GDM1 (cell line): ENCODE measurements around the gene CNKSR2.

Source experiments
- DNase-seq: peaks from one replicate; lab custom pipeline; 2025; lab: John Stamatoyannopoulos, UW

CNKSR2 gene

DNA sequence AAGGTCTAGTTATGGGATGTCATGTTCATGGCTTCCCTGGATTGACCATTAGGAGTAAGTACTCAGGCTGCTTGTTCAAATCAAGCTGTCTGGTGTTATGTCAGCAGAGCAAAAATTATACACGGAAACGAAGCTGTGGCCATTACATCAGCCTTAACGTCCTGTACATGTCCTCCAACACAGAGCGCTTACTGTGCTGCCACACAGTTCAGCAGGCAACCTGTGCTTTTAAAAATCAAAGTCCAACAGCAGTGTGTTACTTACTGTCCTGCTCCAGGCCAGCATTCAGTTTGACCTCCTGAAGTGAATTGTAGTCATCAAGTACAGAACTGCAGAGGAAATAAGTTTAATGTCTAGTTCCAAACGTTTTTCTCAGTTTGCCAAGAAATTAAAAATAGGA is 237.9 kb downstream of the CNKSR2 start:
- no peak for DNase-seq

DNA sequence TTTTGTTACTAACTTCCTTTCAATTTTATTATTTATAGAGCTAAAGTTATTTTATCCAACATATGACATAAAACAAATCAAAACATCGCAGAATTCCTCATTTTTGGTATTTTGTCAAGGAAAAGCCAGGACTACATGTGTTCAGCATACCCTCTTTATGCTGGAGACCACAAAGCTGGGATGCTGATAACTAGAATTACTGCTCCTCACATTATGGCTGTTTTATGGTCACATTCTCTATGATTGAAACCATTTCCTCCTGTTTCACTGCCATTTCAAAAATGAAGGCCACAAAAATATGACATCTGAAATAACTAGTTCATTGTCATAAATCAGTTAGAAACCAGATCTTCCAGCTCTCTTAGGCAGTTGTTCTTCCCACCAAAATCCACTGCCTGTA is 242.2 kb downstream of the CNKSR2 start:
- DNase-seq, result no peak

DNA sequence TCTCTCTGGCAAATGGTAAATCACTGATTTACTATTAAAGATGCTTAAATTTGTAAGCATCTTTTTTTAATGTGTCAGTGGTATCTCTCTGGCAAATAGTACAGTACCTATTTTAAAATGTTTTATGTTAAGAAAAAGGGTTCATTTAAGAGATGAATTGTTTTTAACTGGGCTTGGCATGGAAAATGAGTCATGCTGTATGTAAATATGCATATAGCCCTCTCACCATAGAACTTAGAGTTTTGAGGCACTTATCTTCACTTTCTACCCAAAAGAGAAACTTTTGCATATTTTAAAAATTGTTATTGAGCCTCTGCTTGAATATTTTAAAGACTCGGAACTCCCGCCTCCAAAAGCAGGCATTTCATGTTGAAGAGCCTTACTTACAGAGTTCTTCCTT is 246.0 kb downstream of the CNKSR2 start:
- no peak for DNase-seq

DNA sequence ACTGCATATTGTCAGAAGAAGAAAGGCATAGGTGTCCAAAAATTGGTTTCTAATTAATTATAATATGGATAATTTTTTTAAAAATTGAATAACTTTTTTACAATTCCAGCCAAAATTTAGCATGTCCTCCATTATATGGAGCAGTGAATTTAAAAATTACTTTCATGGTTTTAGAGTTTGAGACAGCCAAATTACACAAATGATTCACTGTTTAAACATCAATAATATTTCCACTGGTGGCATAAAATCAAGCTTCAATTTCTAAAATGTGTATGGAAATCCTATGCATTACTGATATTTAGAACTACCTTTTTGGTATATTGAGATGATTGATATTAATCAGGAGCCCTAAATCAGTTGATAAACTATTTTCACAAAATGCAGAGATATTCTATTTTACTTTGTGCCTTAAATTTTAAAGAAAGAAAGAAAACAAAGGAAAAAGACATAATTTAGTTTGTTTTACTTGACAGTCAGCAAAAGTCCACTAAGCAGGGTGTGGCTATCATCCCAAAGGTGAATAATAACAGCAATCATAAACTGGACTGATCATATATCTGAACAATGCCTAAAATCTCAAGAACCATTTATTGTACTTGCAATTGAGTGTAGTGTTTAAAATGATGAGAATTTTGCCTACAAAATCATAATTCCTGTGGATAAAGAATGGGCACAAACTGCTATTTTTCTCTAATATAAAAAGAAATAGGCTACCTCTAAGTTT is 249.7 kb downstream of the CNKSR2 start:
- no peak for DNase-seq

DNA sequence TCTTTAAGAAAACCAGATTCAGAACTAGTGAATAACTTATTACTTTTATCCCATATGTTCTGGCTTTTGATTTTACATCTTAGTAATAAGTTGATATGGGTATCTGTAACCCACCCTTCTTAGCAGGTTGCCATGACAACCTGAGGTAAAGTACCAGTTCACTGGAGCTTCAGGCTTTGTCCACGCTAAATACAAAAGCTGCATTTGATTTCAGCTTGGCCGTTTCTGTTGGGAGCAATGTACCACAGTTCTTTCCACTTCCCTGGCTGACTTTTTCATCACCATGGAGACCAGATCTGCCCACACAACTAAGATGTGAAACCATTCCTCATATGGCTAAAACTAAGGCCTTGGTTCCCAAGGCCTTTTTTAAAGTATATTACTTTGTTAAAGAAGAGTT is 257.8 kb downstream of the CNKSR2 start:
- DNase-seq, result no peak

DNA sequence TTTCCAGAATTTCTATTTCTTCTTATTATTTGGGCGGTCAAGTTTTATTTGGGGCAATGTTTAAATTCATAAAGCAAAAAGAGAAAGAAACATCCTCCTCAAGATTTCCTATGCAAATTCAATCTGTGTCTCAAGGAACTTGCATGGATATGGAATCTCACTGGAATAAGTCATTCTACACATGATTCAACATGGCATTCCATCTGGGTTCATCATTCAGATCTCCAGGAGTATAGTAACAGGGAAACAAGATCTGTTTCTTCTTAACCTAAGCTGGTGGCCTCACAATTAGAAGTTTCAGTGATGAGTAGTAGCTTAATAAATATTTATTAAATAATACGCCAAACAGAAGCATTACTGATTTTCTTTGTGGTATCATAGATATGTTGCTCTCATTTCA is 264.1 kb downstream of the CNKSR2 start:
- DNase-seq, result no peak

DNA sequence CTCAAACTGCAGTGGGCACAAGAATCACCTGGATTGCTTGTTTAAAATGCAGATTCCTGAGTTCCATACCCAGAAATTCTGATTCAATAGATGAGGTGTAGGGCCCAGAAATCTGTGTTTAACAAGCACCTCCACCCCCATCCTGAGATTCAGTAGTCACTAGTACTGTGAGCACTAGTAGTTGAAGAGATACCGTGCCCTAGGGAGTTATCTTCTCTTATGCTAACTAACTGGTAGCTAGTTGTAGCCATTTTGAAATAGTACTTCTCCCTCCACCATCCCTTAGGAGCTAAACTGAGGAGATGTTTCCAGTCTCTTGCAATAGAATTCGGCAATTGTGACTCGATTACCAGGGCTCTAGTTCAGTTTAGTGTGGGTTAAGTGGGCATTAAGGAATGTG is 265.6 kb downstream of the CNKSR2 start:
- no peak for DNase-seq

DNA sequence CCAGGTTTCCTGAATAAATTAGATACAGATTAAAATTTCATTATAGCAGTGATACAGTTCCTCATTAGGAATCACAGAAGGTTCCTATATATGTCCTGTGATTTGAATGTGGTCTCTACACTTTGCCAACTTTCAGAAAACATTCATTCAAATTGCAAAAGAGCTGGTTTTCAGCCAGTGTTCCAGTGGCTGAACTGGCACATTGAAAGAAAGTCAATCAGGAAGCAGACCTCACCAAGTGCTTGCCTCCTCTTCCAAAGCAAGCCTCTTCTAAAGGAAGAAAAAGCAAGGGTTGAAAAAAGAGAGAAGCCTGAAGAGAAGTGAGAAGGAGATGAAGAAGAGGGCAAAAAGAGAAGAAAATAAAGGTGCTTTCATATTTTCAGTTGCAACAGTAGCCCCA is 271.2 kb downstream of the CNKSR2 start:
- DNase-seq, result no peak

DNA sequence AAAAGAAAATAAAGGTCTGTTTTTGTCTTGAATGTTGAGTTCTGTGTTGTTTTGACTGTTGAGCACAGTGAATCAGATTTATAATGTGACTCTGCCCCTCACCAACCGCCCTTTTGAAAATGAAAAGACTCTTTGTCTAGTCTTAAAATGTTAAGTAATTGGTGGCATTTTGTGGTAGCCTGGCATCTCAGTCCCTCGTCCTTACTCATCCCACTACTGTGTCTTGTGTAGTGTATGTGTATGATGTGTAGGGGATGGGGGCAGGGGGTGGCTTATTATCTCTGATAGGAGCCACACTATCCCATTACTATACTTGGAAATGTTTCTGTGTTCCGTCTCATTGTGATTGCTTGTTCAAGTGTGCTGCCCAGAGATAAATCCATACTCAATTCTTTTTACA is 271.7 kb downstream of the CNKSR2 start:
- DNase-seq, result no peak

DNA sequence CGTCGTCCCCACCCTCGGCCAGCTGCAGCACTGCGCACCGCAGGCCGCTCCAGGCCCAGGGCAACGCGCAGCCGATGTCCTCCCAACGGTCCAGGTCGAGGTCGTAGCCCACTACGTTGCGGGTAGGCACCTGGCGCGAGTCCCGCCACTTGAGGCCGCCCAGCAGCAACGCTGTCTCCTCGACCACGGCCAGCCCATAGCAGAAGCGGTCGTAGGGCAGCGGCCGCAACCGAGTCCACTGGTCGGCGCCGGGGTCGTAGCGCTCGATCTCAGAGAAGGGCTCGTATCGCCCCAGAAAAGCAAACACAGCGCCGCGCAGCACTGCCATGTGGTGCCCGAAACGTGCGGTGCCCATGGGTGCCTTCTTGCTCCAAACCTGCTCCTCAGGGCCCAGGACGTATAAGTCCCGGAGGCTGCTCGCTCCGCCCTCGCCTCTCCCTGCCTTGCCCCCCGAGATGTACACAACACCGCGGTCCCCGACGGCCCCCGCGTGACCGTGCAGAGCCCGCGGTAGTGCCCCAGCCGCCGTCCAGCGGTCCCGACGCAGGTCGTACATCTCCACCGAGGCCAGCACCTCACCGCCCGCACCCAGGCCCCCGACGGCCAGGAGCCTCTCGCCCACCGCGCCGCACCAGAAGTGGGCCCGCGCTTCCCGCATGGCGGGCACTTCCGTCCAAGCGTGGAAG is 281.8 kb downstream of the CNKSR2 start:
- no peak for DNase-seq

DNA sequence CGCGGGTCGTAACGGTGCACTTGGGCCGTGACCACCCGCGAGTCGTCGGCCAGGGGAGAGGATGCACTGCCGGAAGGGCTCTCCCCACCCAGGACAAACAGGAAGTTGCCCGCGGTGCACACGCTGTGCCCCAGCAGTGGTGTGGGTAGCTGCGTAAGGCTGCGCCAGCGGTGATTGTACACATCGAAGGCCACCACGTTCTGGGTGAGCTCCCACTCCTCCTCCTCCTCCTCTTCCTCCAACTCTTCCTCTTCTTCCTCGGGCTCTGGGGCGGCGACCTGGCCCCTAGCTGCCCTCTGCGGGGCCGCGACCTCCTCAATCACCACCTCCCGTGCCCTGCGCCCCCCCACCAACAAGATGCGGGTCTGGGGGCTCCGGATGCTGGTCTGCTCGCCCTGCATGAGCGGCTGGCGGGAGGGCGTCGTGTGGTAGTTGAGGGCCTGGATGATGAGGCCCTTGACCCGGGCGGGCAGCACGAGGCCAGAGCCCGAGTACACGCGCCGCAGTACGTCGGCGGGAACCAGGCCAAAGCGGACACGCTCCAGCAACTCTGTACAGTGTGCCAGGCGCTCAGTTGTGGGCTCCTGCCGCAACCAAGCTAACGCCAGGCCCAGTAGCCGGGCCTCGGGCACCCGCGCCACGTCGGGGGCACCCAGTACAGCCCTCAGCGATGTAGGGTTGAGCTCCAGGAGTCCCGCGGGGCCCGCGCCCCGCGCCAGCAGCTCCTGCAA is 282.5 kb downstream of the CNKSR2 start:
- DNase-seq, result no peak

DNA sequence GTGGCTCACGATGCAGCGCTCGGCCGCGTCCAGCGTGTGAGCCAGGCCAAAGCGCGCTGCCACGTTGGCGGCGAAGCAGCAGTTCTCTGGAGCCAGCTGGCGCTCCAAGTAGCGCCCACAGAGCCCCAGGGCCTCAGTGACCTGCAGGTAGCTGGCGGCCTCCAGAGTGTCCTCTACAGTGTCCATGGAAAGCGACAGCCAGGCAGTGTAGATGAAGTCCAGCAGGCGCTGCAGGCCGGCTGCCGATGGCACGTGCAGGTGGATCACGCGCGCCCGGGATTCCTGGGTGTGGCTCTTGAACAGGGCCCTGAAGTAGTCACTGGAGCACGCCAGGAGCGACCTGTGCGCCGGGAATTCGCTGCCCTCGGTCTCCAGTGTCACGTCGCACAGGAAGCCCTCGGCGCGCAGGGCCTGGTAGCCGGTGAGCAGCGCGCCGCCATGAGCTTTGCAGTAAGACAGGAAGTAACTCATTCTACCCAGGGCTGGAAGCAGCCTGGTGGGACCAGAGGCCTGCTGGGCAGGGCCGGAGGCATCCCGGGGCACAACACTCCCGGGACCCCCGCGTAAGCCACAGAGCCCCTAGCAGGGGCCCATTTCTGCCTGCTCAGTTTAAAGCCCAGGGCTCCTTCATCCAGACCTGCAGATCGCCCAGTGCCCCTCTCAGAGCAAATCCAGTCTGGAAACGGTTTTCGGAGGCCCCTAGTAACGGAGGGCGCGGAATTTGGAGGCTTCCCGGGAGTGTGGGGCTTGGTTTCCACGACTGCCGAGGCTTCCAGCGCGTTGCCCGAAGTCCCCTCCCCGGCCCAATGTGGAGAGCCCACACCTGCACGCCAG is 283.3 kb downstream of the CNKSR2 start:
- no peak for DNase-seq

DNA sequence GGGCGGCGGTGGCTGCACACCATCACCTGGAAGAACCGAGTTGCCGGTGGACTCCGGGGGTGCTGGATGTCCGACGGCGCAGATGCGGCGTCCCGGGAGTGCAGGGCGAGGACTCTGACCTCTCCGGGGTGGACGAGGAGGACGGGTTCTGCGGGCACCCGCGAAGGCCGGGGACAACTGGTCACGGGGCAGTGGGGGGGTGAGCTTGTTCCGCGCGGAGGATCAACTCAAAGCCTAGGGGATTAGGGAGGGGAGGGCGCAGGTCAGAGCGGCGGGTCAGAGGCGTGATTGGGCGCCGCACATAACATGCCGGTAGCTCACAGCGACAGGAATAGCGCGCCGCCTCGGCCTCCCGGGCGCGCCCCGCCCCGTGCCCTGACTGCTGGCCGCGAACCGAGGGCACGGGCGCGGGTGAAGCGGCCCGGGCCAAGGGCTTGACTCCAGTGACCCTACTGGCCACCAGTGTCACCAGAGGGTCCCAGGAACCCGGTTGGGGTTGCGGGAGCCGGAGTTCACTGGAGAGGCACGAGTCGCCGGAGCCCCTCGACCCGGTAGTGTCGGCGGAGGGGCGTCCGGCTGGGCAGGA is 284.0 kb downstream of the CNKSR2 start, which contains the start of gene KLHL34:
Gene KLHL34 (minus strand): TSS at position 179 of the 586 bp plus-strand sequence. CDS start 542 bp downstream, outside the sequence.
- no peak for DNase-seq

DNA sequence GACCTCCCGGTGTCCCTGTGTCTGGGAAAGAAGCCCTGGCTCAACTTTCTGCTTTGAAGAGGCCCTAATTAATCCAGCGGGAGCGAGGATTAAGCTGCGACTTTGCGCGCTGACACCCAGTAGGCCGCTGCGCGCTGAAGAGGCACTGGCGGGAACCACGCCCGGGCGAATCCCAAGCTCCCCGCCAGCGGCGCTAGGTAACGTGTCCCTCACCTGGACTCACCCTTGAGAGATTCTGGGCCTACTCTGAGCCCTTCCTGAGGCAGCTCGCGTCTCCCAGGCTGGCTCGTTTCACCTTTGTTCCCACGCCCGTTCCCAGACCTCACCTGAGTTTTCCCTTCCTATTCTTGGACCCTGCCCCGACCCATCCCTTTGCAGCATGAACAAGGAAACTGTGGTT is 284.5 kb downstream of the CNKSR2 start:
- no peak for DNase-seq

DNA sequence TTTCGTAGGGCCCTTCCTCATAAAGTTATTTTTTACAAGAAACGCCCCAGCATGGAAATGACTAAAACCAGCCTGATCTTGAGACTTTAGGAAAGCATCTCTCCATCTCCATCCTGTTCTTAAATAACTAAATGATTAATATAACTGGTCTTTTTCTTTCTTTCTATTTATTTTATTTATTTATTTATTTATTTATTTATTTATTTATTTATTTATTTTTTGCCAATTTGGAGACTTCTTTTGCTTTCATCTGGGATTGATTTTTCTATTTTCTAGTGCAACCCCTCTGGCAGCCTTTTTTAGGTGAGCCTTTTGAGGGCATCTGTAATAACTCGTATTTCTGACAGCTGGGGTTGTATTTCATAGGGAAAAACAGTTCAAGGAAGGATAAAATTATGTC is 285.1 kb downstream of the CNKSR2 start:
- DNase-seq, result no peak

DNA sequence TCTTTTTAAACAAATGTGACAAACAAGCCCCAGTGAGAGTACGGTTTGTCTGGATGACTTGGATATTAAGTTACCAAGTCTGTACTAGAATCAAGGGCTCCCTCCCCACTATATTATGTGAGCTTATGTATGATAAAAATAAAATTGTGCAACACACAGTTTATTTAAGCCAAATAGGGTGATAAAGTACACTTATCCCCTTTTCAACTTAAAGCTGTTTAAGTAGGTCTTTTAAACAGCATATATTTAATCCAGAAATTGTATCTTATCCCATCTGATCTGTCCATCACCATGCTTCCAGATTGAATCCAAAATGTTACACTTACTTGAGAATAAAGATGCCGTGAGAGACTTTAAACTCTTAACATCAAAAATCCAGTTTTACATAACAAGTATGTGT is 285.9 kb downstream of the CNKSR2 start:
- no peak for DNase-seq

DNA sequence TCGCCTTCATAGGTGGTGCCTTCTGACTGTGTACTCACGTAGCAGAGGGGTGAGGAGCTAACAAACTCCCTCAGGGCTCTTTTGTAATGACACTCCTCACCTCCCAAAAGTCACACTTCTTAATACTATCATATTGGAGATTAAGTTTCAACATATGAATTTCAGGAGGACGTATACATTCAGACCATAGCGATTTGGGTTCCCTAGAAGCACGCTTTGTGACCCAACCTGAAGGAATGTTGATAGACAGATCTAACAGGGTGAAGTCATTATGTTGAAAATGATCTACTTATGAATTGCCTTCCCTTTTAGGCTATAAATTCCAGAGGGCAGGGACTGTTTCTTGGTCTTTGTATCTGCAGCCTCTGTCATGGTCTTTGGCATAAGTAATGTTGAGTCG is 287.1 kb downstream of the CNKSR2 start:
- DNase-seq, result no peak

DNA sequence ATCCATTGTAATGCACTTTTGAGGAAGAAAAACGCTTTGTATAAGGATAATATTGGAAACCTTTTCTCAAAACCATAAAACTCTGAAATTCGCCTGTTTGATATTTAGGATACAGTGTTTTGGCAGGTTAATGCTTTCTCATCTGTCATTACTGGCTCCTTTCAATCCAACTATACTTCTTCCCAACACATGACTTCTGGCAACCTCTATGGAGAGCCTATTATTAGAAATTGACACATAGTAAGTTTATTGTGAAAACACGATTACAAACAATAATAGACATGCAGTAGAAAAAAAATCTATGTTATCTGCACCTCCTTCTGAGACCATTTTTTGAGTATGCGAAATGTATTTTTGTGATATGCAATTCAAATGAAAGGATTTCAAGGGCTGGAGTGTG is 288.5 kb downstream of the CNKSR2 start:
- DNase-seq, result no peak

DNA sequence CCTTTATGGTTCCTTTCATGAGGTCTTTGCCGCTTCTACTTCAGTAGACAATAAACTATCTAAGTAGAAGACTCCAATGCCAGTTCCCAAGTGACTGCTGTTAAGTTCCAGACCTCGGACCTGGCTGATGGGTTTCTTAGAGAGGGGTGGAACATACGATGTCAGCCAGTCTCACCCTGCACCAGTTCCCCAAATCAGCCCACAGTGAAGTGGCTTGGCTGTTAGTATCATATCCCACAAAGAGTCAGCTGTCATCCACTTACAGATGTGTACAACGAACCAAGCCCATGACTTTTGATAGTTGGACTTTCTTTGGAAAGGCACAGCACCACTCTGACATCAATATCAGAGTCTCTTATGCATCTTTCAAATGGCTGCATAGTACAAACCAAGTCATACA is 292.0 kb downstream of the CNKSR2 start:
- no peak for DNase-seq

DNA sequence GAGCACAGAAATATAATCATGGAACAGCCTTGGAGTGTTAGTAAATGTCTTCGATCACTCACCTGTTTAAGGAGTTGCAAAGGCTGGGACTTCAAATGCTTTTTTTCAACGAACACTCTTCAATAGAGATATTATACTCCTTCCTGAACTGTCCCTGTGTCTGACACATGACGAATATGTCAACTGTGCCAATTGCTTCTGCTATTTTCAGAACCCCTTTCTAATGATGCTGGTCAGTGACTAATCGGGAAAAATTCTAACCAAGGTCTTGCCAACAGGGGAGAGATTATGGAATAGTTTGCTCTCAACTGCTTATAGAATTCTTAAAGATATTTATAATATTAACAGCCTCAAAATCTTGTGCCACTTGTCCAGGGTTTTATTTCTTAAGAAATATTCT is 292.5 kb downstream of the CNKSR2 start:
- DNase-seq, result no peak

DNA sequence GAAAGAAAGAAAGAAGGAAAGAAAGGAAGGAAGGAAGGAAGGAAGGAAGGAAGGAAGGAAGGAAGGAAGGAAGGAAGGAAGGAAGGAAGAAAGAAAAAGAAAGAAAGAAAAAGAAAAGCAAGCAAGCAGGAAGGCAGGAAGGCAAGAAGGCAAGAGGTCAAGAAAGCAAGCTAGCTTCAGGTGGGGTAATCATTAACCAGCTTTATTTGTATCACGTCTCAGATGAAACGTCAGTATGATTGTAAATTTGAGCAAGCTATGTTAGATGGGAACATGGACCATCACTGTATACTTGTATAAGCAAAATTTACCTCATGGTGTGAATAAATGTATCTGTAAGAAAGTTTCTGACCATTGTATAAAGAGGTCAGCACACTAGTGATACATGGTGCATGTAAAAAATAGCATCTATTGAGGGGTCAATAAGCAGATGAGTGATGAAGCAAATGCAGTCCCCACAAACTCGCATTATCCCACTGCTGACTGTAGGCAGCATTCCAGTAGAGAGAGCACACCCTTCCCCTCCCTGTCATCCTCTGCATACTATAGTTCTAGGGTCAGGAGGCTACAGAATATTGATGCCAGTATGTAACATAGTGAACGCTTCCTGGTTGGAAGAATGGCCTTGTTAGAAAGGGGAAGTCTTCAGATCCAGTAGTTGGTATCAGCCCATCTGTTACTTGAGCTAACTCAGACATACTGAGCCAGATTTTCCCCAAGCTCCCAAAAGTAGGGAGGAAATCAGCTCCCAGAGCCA is 300.4 kb downstream of the CNKSR2 start:
- DNase-seq, result no peak
